ENCODE results near the gene SLC16A6. TPM values are rescaled to one million over a fixed set of nuclear protein-coding genes. Genes with fewer than 3 reads are reported as not detected.

SLC16A6 gene
- total RNA-seq, 1 donor from 2014 or later, result 7.5 TPM

GRCh38 chr17:68307443-68307842 is 16.5 kb upstream of the SLC16A6 start:
- no peak for DNase-seq
- TF ChIP-seq CTCF (IDR thresholded peaks at IDR 0.05), result no peak
- H3K4me3 ChIP-seq, result no peak overlapping the region

GRCh38 chr17:68306819-68307218 is 15.9 kb upstream of the SLC16A6 start:
- ATAC-seq (no peak), DNase-seq (no peak)
- no peak overlapping the region for H3K27ac ChIP-seq

More at GRCh38 chr17:68307443-68307842, 16.5 kb upstream of the SLC16A6 start:
- no peak for ATAC-seq
- no peaks in the 10 kb centered on the region for H3K27me3 ChIP-seq
- peaks cover 8% of the 10 kb centered on the region for H3K4me1 ChIP-seq
- H3K9me3 ChIP-seq, result no peaks in the 10 kb centered on the region
- no peak overlapping the region for H3K27ac ChIP-seq
- H3K36me3 ChIP-seq, result no peaks in the 10 kb centered on the region
- intact Hi-C loops (cut with DNase I), result no loop called here

GRCh38 chr17:68305142-68305541 is 14.2 kb upstream of the SLC16A6 start:
- H3K4me1 ChIP-seq, result no peaks in the 10 kb centered on the region
- intact Hi-C loops (cut with DNase I), result no loop called here
- ATAC-seq (no peak), DNase-seq (no peak)
- no peak overlapping the region for H3K4me3 ChIP-seq
- H3K36me3 ChIP-seq, result no peaks in the 10 kb centered on the region
- no peaks in the 10 kb centered on the region for H3K9me3 ChIP-seq
- no peaks in the 10 kb centered on the region for H3K27me3 ChIP-seq
- TF ChIP-seq CTCF (IDR thresholded peaks at IDR 0.05), result no peak
- no peak overlapping the region for H3K27ac ChIP-seq

More at GRCh38 chr17:68306819-68307218, 15.9 kb upstream of the SLC16A6 start:
- intact Hi-C loops (cut with DNase I), result no loop called here
- TF ChIP-seq CTCF (IDR thresholded peaks at IDR 0.05), result no peak
- no peaks in the 10 kb centered on the region for H3K36me3 ChIP-seq
- peaks cover 2% of the 10 kb centered on the region for H3K4me1 ChIP-seq
- H3K27me3 ChIP-seq, result no peaks in the 10 kb centered on the region
- H3K9me3 ChIP-seq, result no peaks in the 10 kb centered on the region
- no peak overlapping the region for H3K4me3 ChIP-seq

- Histone ChIP-seq H3K36me3 (no peaks in the 10 kb centered on the region), H3K4me3 (no peak overlapping the region), H3K27ac (no peak overlapping the region), H3K27me3 (no peaks in the 10 kb centered on the region), H3K4me1 (no peaks in the 10 kb centered on the region), H3K9me3 (no peaks in the 10 kb centered on the region)
- intact Hi-C loops (cut with DNase I), result no loop called here
- ATAC-seq (no peak), DNase-seq (no peak)
- TF ChIP-seq CTCF (IDR thresholded peaks at IDR 0.05), result no peak
Observed at GRCh38 chr17:68304706-68305105, 13.8 kb upstream of the SLC16A6 start.

GRCh38 chr17:68302666-68303065 is 11.7 kb upstream of the SLC16A6 start:
- TF ChIP-seq CTCF (IDR thresholded peaks at IDR 0.05), result no peak
- DNase-seq (no peak), ATAC-seq (no peak)
- Histone ChIP-seq H3K27me3 (no peaks in the 10 kb centered on the region), H3K4me1 (no peaks in the 10 kb centered on the region), H3K36me3 (no peaks in the 10 kb centered on the region), H3K9me3 (no peaks in the 10 kb centered on the region), H3K4me3 (no peak overlapping the region), H3K27ac (no peak overlapping the region)
- intact Hi-C loops (cut with DNase I), result no loop called here

GRCh38 chr17:68302066-68302564 is 11.2 kb upstream of the SLC16A6 start:
- Histone ChIP-seq H3K4me1 (no peaks in the 10 kb centered on the region), H3K4me3 (no peak overlapping the region), H3K9me3 (no peaks in the 10 kb centered on the region), H3K27ac (no peak overlapping the region), H3K36me3 (no peaks in the 10 kb centered on the region), H3K27me3 (no peaks in the 10 kb centered on the region)
- no peak for ATAC-seq
- no peak for DNase-seq
- no peak for TF ChIP-seq CTCF (IDR thresholded peaks at IDR 0.05)
- intact Hi-C loops (cut with DNase I), result no loop called here
